GM12891 (cell line): ENCODE results near the gene LIMS2.

ENCODE experiments used
- DNase-seq: peaks from one replicate; pipeline ENCODE4 v3.0.0; 2011; ENCODE audit warnings: low spot score; ENCODE audit not compliant: insufficient read length
- FAIRE-seq: peaks from 2 replicates; lab custom pipeline; 2011; peaks lifted over from hg19 to GRCh38; lab: Jason Lieb, UNC
- PAX5 ChIP-seq: IDR thresholded peaks from 2 replicates; pipeline ENCODE4 v1.6.1; 2011; ENCODE audit warnings: low read length, moderate library complexity, mild to moderate bottlenecking; ENCODE audit not compliant: insufficient read depth, severe bottlenecking
- POLR2A ChIP-seq: IDR thresholded peaks from 2 replicates; pipeline ENCODE4 v1.6.1; 2011; ENCODE audit warnings: low read depth, low read length, control low read depth
- POLR2AphosphoS5 ChIP-seq: IDR thresholded peaks from 2 replicates; pipeline ENCODE4 v1.6.1; 2011; ENCODE audit warnings: low read depth, low read length, control low read depth
- POU2F2 ChIP-seq: IDR thresholded peaks from 2 replicates; pipeline ENCODE4 v1.6.1; 2011; ENCODE audit warnings: low read depth, mild to moderate bottlenecking, control low read depth, low read length, moderate library complexity
- SPI1 ChIP-seq: IDR thresholded peaks from 2 replicates; pipeline ENCODE4 v1.6.1; 2011; ENCODE audit warnings: low read depth, low read length, control low read depth
- TAF1 ChIP-seq: IDR thresholded peaks from 2 replicates; pipeline ENCODE4 v1.6.1; 2011; ENCODE audit warnings: low read depth, low read length, control low read depth

LIMS2 gene

GRCh38 chr2:127690696-127691095, 15.4 kb upstream of the LIMS2 start:
- FAIRE-seq (no peak), DNase-seq (no peak)
- no peak for TF ChIP-seq SPI1
- no peak for TF ChIP-seq POLR2A
- TF ChIP-seq POLR2AphosphoS5: no peak
- no peak for TF ChIP-seq PAX5
- TF ChIP-seq POU2F2: no peak
- TF ChIP-seq TAF1: no peak

DNA sequence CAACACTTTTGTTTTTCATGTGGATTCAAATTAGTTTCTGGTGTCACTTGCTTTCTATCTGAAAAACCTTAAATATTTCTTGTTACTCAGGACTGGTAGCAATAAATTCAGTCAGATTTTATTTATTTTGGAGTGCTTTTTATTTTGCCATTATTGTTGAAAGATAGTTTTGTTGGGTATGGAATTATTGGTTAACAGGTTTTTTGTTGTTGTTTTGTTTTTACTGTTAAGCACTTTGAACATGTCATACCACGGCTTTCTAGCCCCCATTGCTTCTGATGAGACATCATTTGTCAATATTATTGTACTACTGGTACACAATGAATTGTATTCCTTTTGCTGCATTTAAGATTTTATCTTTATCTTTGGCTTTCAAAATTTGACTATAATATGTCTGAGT, 13.1 kb upstream of the LIMS2 start:
- no peak for TF ChIP-seq SPI1
- no peak for TF ChIP-seq POLR2A
- DNase-seq (no peak), FAIRE-seq (no peak)

DNA sequence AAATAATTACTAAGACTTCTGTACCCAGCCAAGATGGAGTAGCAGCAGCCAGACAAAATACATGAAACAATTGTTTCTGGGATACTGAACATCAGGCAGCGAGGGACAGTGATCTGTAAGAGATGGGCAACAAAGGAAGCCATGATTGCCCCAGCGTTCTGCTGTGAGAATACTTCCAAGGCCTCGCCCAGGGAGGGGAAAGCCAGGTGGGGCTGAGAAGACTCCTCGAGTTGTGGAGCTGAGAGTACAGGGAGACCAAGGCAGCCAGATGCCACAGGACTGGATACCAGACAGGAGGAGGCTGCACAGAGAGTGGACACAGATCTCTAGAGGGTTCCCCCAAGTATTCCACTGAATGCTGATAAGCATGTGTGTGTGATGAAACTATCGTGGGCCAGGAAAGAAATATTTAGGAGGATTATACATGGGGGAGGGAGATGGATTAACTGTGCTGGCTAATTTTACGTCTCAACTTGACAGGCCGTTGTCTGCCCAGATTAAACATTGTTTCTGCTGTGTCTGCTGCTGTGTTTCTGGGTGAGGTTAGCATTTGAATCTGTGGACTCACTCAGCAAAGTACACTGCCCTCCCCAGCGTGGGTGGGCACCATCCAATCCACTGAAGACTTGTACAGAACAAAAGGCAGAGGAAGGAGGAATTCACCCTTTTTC, 10.2 kb upstream of the LIMS2 start:
- DNase-seq (no peak), FAIRE-seq (no peak)
- TF ChIP-seq SPI1 (no peak), POU2F2 (no peak), POLR2AphosphoS5 (no peak), TAF1 (no peak), POLR2A (no peak), PAX5 (no peak)

DNA sequence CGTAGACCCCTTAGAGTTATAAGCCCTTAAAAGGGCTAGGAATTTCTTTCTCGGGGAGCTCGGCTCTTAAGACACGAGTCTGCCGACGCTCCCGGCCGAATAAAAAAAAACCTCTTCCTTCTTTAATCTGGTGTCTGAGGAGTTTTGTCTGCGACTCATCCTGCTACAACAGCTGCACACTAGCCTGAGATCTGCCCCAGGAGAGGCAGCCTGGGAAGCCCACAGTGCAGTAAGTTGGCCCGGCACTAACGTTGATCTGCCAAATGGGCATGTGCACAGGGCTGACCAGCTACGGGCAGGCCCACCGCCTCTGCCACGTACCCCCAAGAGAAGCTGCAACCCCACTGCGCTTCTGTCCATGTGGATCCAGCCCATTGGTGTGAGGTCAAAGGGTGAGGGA, 8.4 kb upstream of the LIMS2 start:
- no peak for DNase-seq
- TF ChIP-seq SPI1 (no peak), POU2F2 (no peak), TAF1 (no peak), PAX5 (no peak), POLR2A (no peak), POLR2AphosphoS5 (no peak)
- no peak for FAIRE-seq

GRCh38 chr2:127683056-127683455, 7.7 kb upstream of the LIMS2 start:
- no peak for FAIRE-seq
- DNase-seq: no peak
- TF ChIP-seq POLR2A (no peak), SPI1 (no peak), PAX5 (no peak), TAF1 (no peak), POLR2AphosphoS5 (no peak), POU2F2 (no peak)

DNA sequence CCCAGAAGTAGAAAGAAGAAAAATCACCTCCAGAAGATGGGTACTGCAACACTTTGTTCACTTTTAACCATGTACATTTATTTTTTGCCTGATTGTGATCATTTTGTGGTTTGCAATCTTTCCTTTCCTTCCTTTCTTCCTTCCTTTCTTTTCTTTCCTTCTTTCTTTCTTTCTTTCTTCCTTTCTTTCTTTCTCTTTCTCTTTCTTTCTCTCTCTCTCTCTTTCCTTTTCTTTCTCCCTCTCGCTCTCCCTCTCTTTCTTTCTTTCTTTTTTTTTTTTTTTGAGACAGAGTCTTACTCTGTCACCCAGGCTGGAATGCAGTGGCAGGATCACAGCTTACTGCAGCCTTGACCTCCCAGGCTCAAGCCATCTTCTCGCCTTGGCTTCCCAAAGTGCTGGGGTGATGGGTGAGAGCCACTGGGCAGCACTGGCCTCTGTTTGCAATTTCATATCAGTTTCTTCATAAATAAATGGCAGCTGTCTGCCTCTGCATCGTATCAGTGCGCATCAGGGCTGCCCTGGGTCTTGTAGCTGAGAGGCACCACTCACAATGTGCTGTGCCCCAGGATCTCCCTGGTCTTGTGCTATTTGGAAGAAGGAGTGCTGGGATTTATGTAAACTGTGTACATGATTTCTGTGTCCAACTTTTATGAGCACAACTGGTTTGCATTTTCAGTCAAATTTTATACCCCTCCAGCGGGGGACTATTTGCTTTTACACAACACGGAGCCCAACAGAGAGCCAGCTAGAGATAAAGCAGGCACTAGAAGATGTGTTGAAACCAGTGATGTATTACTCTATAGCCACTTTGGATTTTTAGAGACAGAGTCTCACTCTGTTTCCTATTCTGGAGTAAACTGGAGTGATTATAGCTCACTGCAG, 6.9 kb upstream of the LIMS2 start:
- DNase-seq (no peak), FAIRE-seq (no peak)
- no peak for TF ChIP-seq POLR2A
- TF ChIP-seq POU2F2: no peak
- TF ChIP-seq POLR2AphosphoS5: no peak
- TF ChIP-seq SPI1: no peak
- TF ChIP-seq PAX5: no peak
- TF ChIP-seq TAF1: no peak

DNA sequence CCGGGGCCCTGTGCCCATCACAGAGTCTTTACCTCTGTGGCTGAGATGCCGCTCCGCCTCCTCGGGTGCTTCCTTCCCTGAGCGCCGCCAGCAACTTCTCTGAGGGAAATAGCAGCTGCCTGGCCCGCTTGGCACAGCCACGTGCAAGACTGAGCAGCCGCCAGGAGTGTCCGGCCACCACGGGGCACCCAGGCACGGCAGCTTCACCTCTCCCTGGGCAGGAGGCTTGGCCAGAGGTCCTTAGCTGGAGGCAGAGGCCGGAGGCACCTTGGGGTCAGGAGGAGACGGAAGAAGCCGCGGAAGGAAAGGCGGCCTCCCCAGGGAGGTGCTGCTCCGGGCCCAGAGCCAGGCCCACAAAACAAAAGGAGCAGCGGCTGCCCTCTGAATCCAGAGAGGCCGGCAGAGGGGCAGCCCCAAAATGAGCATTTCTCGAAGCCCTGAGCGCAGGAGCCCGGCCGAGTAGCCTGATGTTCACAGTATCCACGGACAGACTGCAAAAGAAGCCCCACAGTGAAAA, 6.0 kb upstream of the LIMS2 start:
- FAIRE-seq (no peak), DNase-seq (no peak)
- TF ChIP-seq PAX5: no peak
- TF ChIP-seq POLR2AphosphoS5: no peak
- no peak for TF ChIP-seq POU2F2

DNA sequence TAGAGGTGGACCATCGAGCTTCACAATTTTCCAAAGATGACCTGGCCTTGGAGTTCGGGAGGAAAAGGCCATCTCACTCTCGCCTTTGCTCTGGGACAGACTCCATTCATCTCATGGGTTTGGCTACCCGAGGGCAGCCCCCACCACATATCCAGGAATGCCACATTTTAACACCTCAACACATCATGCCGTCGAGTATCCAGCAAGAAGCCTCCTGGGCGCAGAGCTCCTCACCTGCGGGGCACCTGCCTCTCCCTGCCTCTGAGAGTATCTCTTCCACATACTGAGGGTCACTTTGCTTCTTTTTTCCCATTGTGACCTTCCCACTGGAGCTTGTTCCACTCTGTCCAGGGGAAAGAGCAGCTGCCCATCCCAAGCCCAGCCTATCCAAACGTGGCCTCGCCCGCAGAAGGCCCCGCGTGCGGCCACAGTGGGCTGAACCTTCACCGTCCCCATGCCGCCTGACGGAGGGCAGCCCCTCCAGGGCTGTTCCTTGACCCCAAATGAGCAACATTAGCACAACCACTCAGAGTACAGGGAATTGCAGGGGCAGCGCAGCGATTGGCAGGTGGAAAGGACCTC, 5.5 kb upstream of the LIMS2 start:
- TF ChIP-seq PAX5: no peak
- no peak for TF ChIP-seq SPI1
- no peak for TF ChIP-seq POLR2AphosphoS5
- no peak for TF ChIP-seq POU2F2
- TF ChIP-seq TAF1: no peak
- TF ChIP-seq POLR2A: no peak
- no peak for DNase-seq
- no peak for FAIRE-seq

- DNase-seq (no peak), FAIRE-seq (no peak)
- TF ChIP-seq POU2F2: no peak
- TF ChIP-seq SPI1: no peak
- TF ChIP-seq POLR2A: no peak
- TF ChIP-seq PAX5: no peak
- TF ChIP-seq TAF1: no peak
- TF ChIP-seq POLR2AphosphoS5: no peak
Observed at GRCh38 chr2:127679680-127680361, 4.5 kb upstream of the LIMS2 start.
